ENCODE measurements around the gene CARMIL1. TPM values are rescaled to one million over a fixed set of nuclear protein-coding genes. Genes with fewer than 3 reads are reported as not detected.

CARMIL1 gene
- total RNA-seq, 1 donor from 2014 or later, result 11.8 TPM

- H3K27ac Mint-ChIP-seq, result no peak overlapping the region
- H3K27me3 Mint-ChIP-seq, result no peaks in the 10 kb centered on the region
- DNase-seq (ENCODE audit: extremely low spot score, unreplicated experiment), result no peak
- peaks cover 6% of the 10 kb centered on the region for H3K4me1 Mint-ChIP-seq (ENCODE audit: unreplicated experiment)
- no peak for TF ChIP-seq CTCF (conservative IDR thresholded peaks at IDR 0.05)
- no peaks in the 10 kb centered on the region for H3K9me3 Mint-ChIP-seq
- H3K36me3 Mint-ChIP-seq, result no peaks in the 10 kb centered on the region
- H3K4me3 Mint-ChIP-seq, result no peak overlapping the region
Observed at GRCh38 chr6:25462235-25462897, 183.2 kb downstream of the CARMIL1 start.

DNA sequence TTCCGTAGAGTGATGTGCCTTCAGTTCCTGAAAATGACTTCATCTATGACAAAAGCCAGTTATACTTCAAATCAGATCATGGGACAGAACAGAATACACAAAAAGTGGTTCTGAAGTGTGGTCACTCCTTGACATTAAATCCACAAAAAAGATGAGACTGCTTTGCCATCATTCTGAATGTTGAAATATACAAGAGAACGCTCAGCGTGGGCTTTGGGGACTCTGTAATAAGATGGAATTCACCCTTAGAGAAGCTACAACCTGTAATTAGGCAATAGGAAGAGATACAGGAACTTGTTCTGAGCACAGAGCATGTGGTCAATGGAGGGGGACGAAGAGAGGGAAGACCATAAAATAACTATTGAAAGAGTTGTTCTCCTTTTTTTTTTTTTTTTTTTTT, 184.3 kb downstream of the CARMIL1 start:
- no peak for TF ChIP-seq CTCF (conservative IDR thresholded peaks at IDR 0.05)
- H3K27ac Mint-ChIP-seq, result no peak overlapping the region
- peaks cover 6% of the 10 kb centered on the region for H3K4me1 Mint-ChIP-seq (ENCODE audit: unreplicated experiment)
- H3K4me3 Mint-ChIP-seq, result no peak overlapping the region
- H3K9me3 Mint-ChIP-seq, result no peaks in the 10 kb centered on the region
- no peak for DNase-seq (ENCODE audit: extremely low spot score, unreplicated experiment)
- H3K27me3 Mint-ChIP-seq, result no peaks in the 10 kb centered on the region
- H3K36me3 Mint-ChIP-seq, result no peaks in the 10 kb centered on the region

- H3K27ac Mint-ChIP-seq, result no peak overlapping the region
- no peak for DNase-seq (ENCODE audit: extremely low spot score, unreplicated experiment)
- no peaks in the 10 kb centered on the region for H3K36me3 Mint-ChIP-seq
- peaks cover 6% of the 10 kb centered on the region for H3K4me1 Mint-ChIP-seq (ENCODE audit: unreplicated experiment)
- H3K9me3 Mint-ChIP-seq, result no peaks in the 10 kb centered on the region
- no peaks in the 10 kb centered on the region for H3K27me3 Mint-ChIP-seq
- no peak overlapping the region for H3K4me3 Mint-ChIP-seq
- TF ChIP-seq CTCF (conservative IDR thresholded peaks at IDR 0.05), result no peak
Observed at GRCh38 chr6:25464225-25464624, 185.1 kb downstream of the CARMIL1 start.

DNA sequence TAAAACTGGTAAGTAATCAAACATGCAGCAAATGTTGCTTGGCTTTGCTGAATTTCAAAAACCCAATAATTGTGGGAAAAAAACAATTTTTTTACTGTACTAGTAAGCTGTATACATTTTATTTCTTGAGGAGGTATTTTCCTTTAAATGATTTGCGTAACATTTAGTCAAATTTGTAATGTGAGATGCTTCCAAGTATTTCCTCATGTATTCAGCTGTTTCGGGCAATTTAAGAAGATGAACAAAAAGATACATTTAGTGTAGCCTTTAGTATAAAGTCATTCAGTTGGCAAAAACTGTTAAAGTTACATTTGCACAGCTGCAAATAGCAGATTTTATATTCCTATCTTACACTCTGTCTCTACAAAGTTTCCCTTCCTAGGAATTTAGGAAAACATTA, 186.8 kb downstream of the CARMIL1 start:
- Mint-ChIP-seq H3K27ac (no peak overlapping the region), H3K9me3 (no peaks in the 10 kb centered on the region), H3K4me1 (ENCODE audit: unreplicated experiment) (peaks cover 6% of the 10 kb centered on the region), H3K27me3 (no peaks in the 10 kb centered on the region), H3K4me3 (no peak overlapping the region), H3K36me3 (no peaks in the 10 kb centered on the region)
- no peak for TF ChIP-seq CTCF (conservative IDR thresholded peaks at IDR 0.05)
- no peak for DNase-seq (ENCODE audit: extremely low spot score, unreplicated experiment)

DNA sequence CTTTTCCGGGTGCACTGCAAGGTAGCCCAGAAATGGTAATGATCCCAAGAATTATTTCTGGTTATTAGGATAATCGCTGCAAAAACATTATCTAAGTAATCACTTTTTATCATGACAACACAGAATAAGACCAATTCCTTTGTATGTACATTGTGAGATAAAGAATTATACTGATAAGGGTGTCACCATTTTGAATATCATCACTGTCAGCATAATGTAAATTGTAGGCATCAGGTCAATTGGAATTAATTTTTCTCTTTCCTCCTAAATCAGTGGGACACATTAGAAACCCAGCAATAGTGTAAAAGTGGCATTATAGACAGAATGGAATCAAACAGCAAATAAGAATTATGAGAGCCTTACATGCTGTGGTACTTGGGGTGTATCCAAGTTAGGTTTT, 189.7 kb downstream of the CARMIL1 start:
- no peak for DNase-seq (ENCODE audit: extremely low spot score, unreplicated experiment)

More for the DNA sequence above, 189.7 kb downstream of the CARMIL1 start:
- Mint-ChIP-seq H3K27ac (no peak overlapping the region), H3K9me3 (no peaks in the 10 kb centered on the region), H3K4me3 (no peak overlapping the region), H3K27me3 (no peaks in the 10 kb centered on the region), H3K4me1 (ENCODE audit: unreplicated experiment) (no peaks in the 10 kb centered on the region), H3K36me3 (peaks cover 10% of the 10 kb centered on the region)
- TF ChIP-seq CTCF (conservative IDR thresholded peaks at IDR 0.05), result no peak

All from type B pancreatic cell (in vitro differentiated cells).